ENCODE results near the gene ERAL1. TPM values are rescaled to one million over a fixed set of nuclear protein-coding genes. Genes with fewer than 3 reads are reported as not detected.

Gene ERAL1
- total and polyA plus RNA-seq, 2 of the 13 experiments (the other 11 are each of a cell fraction or from before 2014, with no cell fraction given) = 46.9 to 72.2 TPM

- TF ChIP-seq AHDC1 (CRISPR knock-in tag; IDR thresholded peaks at IDR 0.05; ENCODE audit: borderline replicate concordance) (no peak; the same call in 1 of the 2 replicates), HMGA1 (CRISPR knock-in tag; conservative IDR thresholded peaks at IDR 0.05) (no peak), FOXA3 (CRISPR knock-in tag; IDR thresholded peaks at IDR 0.05) (no peak; the same call in none of the 2 replicates), AKAP8 (CRISPR knock-in tag; IDR thresholded peaks at IDR 0.05) (peak; percentile 91), ZNF513 (CRISPR knock-in tag; conservative IDR thresholded peaks at IDR 0.05) (no peak), XBP1 (CRISPR knock-in tag; IDR thresholded peaks at IDR 0.05) (no peak), EP300 (IDR thresholded peaks at IDR 0.05; ENCODE audit: low read depth in 2 of 2, low read length in 2 of 2) (0 out of 4 replicates have a peak, but pooled peaks of 1 of the 2 experiments have one; percentile 11), EP300 (CRISPR knock-in tag; IDR thresholded peaks at IDR 0.05; ENCODE audit: borderline replicate concordance) (no peak), ZKSCAN5 (CRISPR knock-in tag; IDR thresholded peaks at IDR 0.05) (no peak), ZNF333 (CRISPR knock-in tag; IDR thresholded peaks at IDR 0.05; ENCODE audit: borderline replicate concordance) (no peak), ZNF253 (CRISPR knock-in tag; IDR thresholded peaks at IDR 0.05; ENCODE audit: borderline replicate concordance) (peak; percentile 78; the same call in 1 of the 2 replicates), TOPORS (CRISPR knock-in tag; IDR thresholded peaks at IDR 0.05) (no peak), ZXDC (CRISPR knock-in tag; IDR thresholded peaks at IDR 0.05) (no peak), ZNF503 (CRISPR knock-in tag; IDR thresholded peaks at IDR 0.05) (no peak), PREB (CRISPR knock-in tag; IDR thresholded peaks at IDR 0.05) (no peak)
These were observed 42.3 kb downstream of the ERAL1 start, which contains the start of gene FLOT2 (continued) for GRCh38 chr17:28896884-28897768.

Data from HepG2 (cell line).